Fibroblast of skin of scalp (primary cell): ENCODE results near the gene KLHL33. TPM values are rescaled to one million over a fixed set of nuclear protein-coding genes. Genes with fewer than 3 reads are reported as not detected.

Experiments used
- DNase-seq: peaks from one replicate; pipeline ENCODE4 v3.0.0-alpha.2; 2013
- polyA plus RNA-seq, 2 experiments: library from polyadenylated mRNA; unstranded; fragments of 120-200 nt; gene quantifications; one replicate each; pipeline ENCODE4 v1.2.1, GENCODE V29; 2013; ENCODE audit not compliant: insufficient read length in 2 of 2

Gene KLHL33, protein sequence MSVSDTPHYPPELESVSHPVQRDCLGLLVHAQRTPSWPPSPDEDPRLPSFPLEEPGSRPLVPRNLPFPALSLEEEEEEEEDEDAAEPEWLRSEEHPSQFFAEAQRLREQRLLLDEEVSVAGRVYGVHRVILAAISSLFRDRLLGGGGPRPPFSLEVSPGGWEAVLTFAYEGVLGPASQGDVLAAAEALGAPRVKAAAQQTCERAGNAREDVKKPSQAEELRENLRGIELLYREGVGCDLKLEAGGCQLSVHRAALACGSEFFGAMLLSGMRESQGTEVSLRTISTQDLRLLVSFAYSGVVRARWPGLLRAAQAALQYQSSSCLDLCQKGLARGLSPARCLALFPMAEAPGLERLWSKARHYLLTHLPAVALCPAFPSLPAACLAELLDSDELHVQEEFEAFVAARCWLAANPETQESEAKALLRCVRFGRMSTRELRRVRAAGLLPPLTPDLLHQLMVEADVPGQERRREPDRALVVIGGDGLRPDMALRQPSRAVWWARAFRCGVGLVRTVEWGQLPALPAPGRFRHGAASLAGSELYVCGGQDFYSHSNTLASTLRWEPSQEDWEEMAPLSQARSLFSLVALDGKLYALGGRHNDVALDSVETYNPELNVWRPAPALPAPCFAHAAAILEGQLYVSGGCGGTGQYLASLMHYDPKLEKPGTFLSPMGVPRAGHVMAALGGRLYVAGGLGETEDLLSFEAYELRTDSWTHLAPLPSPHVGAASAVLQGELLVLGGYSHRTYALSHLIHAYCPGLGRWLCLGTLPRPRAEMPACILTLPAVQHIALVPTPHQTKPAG
- polyA plus RNA-seq (2013, experiment 1 of 2; ENCODE audit: insufficient read length), result 0.35 TPM
- polyA plus RNA-seq (2013, experiment 2 of 2; ENCODE audit: insufficient read length), result 0.21 TPM

GRCh38 chr14:20435582-20436362 is at the start of gene KLHL33:
KLHL33 (minus strand) TSS chr14:20436166; CDS start chr14:20435811, 355 bp downstream.
- no peak for DNase-seq

DNA sequence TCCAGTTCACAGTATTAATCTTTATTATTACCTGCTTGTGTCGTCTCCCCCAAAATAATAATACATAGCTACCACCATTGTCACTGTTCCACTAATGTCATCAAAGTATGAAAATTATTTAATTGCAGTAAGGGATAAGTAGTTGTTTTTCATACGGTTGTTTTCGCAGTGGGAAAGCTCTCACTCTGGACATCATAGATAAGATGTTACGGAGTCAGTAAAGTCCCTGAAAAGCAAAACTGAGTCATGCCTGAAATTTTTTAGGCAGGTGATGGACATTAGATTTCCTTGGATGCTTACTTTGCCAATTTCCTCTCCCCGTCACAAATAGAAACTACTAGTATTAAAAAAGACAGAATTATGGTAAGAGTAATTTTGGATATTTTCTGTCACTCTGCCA is 46.4 kb upstream of the KLHL33 start:
- DNase-seq, result no peak

GRCh38 chr14:20478894-20479293 is 42.9 kb upstream of the KLHL33 start:
- no peak for DNase-seq

GRCh38 chr14:20477211-20477876 is 41.4 kb upstream of the KLHL33 start:
- peak; percentile 11 for DNase-seq

GRCh38 chr14:20476776-20477175 is 40.8 kb upstream of the KLHL33 start:
- DNase-seq, result no peak

- no peak for DNase-seq
These were observed 36.7 kb upstream of the KLHL33 start for GRCh38 chr14:20472536-20473169.

GRCh38 chr14:20470603-20470901 is 34.6 kb upstream of the KLHL33 start:
- no peak for DNase-seq

- DNase-seq, result peak; percentile 55
These were observed 34.1 kb upstream of the KLHL33 start for GRCh38 chr14:20469890-20470602.

- DNase-seq, result peak; percentile 85
These were observed 33.4 kb upstream of the KLHL33 start, which contains the start of gene PNP for GRCh38 chr14:20469242-20469889. PNP (plus strand) TSS chr14:20469406; CDS start chr14:20469525, 119 bp downstream.

GRCh38 chr14:20468764-20469241 is 32.8 kb upstream of the KLHL33 start:
- DNase-seq, result peak; percentile 6

- peak; percentile 100 for DNase-seq
These were observed 25.5 kb upstream of the KLHL33 start, which contains the start of gene PIP4P1 for GRCh38 chr14:20461225-20462141. PIP4P1 (minus strand) TSS chr14:20461434; CDS start chr14:20461325, 109 bp downstream.

GRCh38 chr14:20460458-20461224 is 24.7 kb upstream of the KLHL33 start:
- peak; percentile 3 for DNase-seq

DNA sequence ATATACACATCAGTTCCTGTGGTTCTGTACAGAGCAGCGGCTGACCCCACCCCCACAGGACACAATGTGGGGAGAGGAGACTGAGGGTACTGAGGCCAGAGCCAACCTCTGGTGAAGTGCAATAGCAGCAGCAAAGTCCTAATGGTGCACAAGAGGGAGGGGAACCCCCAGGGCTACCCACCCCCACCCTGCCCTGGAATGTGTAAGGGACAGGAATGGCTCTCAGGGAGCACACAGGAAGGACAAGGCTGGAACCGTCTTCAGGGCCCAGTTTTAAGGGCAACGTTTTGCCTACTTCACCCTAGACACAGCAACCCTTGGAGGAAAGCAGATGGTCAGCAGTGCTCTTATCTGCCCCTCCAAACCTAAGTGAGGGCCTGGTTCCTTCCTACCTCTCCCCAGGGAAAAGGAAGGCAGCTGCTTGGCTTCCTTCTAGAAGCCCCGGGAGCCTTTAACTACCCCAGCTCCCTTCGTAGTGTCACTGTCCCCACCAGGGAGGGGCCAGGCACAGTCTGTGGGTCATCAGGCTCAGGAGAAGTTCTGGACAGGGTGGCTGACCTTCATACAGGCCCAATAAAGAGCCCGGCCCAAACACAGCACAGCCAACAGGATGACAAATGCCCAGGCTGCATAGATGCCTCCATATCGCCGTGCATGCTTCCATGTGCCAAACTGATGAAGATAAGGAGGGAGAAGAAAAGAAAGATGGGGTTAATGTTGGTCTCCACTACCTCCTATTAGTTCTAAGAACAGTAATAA is 22.2 kb upstream of the KLHL33 start:
- no peak for DNase-seq

GRCh38 chr14:20456971-20457370 is 21.0 kb upstream of the KLHL33 start:
- no peak for DNase-seq

DNA sequence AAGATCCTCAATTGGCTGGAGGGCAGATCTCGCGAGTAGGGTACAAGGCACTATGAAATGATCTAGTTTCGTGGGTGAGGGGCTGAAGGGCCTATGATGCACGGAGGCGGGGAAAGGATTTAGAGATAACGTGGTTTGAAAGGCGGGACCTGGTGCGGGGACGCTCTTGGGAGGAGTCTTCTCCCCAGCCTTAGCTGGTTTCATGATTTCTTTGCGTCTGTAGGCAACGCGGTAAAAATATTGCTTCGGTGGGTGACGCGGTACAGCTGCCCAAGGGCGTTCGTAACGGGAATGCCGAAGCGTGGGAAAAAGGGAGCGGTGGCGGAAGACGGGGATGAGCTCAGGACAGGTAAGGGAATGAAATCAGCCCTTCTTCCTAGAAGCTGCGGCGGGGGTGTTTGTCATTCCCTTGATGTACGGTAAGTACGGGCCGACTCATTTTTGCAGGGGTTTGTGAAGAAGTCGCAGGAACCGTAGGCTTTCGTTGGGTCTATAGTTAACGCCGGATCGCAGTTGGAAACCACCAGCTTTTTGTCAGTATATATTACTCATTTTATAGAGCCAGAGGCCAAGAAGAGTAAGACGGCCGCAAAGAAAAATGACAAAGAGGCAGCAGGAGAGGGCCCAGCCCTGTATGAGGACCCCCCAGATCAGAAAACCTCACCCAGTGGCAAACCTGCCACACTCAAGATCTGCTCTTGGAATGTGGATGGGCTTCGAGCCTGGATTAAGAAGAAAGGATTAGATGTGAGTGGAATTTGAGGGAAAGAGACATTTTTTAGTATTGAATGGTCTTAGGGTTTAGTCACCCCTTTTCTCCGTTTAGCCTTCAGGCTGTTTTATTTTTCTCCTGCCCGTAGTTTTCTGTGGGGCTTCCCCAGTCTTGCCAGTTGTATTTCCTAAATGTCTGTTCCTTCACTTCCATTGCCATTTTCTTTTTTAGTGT is 19.7 kb upstream of the KLHL33 start:
- DNase-seq, result peak; percentile 17
